ENCODE measurements around the gene DMD. TPM values are rescaled to one million over a fixed set of nuclear protein-coding genes. Genes with fewer than 3 reads are reported as not detected.

Gene DMD
- total RNA-seq, 2 experiments from 2014 or later, result 0.20 to 0.47 TPM

DNA sequence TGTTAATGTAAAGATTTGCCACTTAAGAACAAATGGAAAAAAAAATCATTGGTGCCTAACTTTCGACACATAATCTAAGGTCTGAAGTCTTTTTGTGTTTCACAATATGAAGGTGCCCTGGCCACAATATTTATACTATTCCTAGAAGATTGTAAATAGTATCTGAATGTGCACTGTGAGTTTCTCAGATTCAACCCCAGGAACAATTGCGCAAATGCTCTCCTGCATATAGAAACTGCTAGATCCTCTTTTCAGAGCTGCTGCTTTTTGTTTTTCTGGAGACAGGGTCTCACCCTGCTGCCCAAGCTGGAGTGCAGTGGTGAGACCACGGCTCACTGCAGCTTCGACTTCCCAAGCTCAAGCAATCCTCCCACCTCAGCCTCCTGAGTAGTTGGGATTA lies 1659.4 kb downstream of the DMD start:
- no peak overlapping the region for H3K4me3 ChIP-seq (ENCODE audit: low read length)
- no peak for TF ChIP-seq CTCF (IDR thresholded peaks at IDR 0.05)
- ATAC-seq (ENCODE audit: poor library complexity) (no peak), DNase-seq (no peak)
- Mint-ChIP-seq H3K9me3 (no peaks in the 10 kb centered on the region), H3K27me3 (no peaks in the 10 kb centered on the region), H3K36me3 (ENCODE audit: low read depth) (no peaks in the 10 kb centered on the region), H3K4me1 (ENCODE audit: low read depth) (no peaks in the 10 kb centered on the region), H3K27ac (no peak overlapping the region), H3K4me3 (no peak overlapping the region)
- POLR2A ChIA-PET, result no interaction called here
- no peaks in the 10 kb centered on the region for H3K36me3 ChIP-seq (ENCODE audit: insufficient read depth, low read length)
- H3K27me3 ChIP-seq (ENCODE audit: control insufficient read depth in 1 of 2, insufficient read depth in 2 of 2, low read length in 2 of 2), result no peaks in the 10 kb centered on the region
- no peaks in the 10 kb centered on the region for H3K4me1 ChIP-seq (ENCODE audit: insufficient read depth, low read length)
- intact Hi-C loops (cut with DNase I, micrococcal nuclease), result no loop called here
- no peak overlapping the region for H3K27ac ChIP-seq (ENCODE audit: low read depth in 1 of 2, low read length in 2 of 2)
- H3K9me3 ChIP-seq (ENCODE audit: control insufficient read depth in 1 of 2, insufficient read depth in 1 of 2, low read length in 2 of 2), result no peaks in the 10 kb centered on the region
- CTCF ChIA-PET, result no interaction called here

- Mint-ChIP-seq H3K27me3 (no peaks in the 10 kb centered on the region), H3K36me3 (ENCODE audit: low read depth) (no peaks in the 10 kb centered on the region), H3K27ac (no peak overlapping the region), H3K9me3 (no peaks in the 10 kb centered on the region), H3K4me3 (no peak overlapping the region), H3K4me1 (ENCODE audit: low read depth) (no peaks in the 10 kb centered on the region)
- Histone ChIP-seq H3K27ac (ENCODE audit: low read depth in 1 of 2, low read length in 2 of 2) (no peak overlapping the region), H3K27me3 (ENCODE audit: control insufficient read depth in 1 of 2, insufficient read depth in 2 of 2, low read length in 2 of 2) (no peaks in the 10 kb centered on the region), H3K36me3 (ENCODE audit: insufficient read depth, low read length) (no peaks in the 10 kb centered on the region), H3K9me3 (ENCODE audit: control insufficient read depth in 1 of 2, insufficient read depth in 1 of 2, low read length in 2 of 2) (no peaks in the 10 kb centered on the region), H3K4me3 (ENCODE audit: low read length) (no peak overlapping the region), H3K4me1 (ENCODE audit: insufficient read depth, low read length) (no peaks in the 10 kb centered on the region)
- no peak for DNase-seq
- ChIA-PET CTCF (no interaction called here), POLR2A (no interaction called here)
- ATAC-seq (ENCODE audit: poor library complexity), result no peak
- no peak for TF ChIP-seq CTCF (IDR thresholded peaks at IDR 0.05)
- intact Hi-C loops (cut with DNase I, micrococcal nuclease), result no loop called here
Measured at GRCh38 chrX:31550158-31550557, 1661.2 kb downstream of the DMD start.

- Mint-ChIP-seq H3K9me3 (no peaks in the 10 kb centered on the region), H3K4me3 (no peak overlapping the region), H3K4me1 (ENCODE audit: low read depth) (no peaks in the 10 kb centered on the region), H3K27ac (no peak overlapping the region), H3K27me3 (no peaks in the 10 kb centered on the region), H3K36me3 (ENCODE audit: low read depth) (no peaks in the 10 kb centered on the region)
- POLR2A ChIA-PET, result no interaction called here
- no peaks in the 10 kb centered on the region for H3K9me3 ChIP-seq (ENCODE audit: control insufficient read depth in 1 of 2, insufficient read depth in 1 of 2, low read length in 2 of 2)
- no peaks in the 10 kb centered on the region for H3K4me1 ChIP-seq (ENCODE audit: insufficient read depth, low read length)
- TF ChIP-seq CTCF (IDR thresholded peaks at IDR 0.05), result no peak
- H3K36me3 ChIP-seq (ENCODE audit: insufficient read depth, low read length), result no peaks in the 10 kb centered on the region
- H3K4me3 ChIP-seq (ENCODE audit: low read length), result no peak overlapping the region
- no peaks in the 10 kb centered on the region for H3K27me3 ChIP-seq (ENCODE audit: control insufficient read depth in 1 of 2, insufficient read depth in 2 of 2, low read length in 2 of 2)
- intact Hi-C loops (cut with DNase I, micrococcal nuclease), result no loop called here
- CTCF ChIA-PET, result no interaction called here
- ATAC-seq (ENCODE audit: poor library complexity), result no peak
- H3K27ac ChIP-seq (ENCODE audit: low read depth in 1 of 2, low read length in 2 of 2), result no peak overlapping the region
- no peak for DNase-seq
Measured at GRCh38 chrX:31547816-31548215, 1663.5 kb downstream of the DMD start.

All from CD4-positive, alpha-beta T cell (primary cell).